ENCODE measurements around the gene THSD7A.

THSD7A gene

DNA sequence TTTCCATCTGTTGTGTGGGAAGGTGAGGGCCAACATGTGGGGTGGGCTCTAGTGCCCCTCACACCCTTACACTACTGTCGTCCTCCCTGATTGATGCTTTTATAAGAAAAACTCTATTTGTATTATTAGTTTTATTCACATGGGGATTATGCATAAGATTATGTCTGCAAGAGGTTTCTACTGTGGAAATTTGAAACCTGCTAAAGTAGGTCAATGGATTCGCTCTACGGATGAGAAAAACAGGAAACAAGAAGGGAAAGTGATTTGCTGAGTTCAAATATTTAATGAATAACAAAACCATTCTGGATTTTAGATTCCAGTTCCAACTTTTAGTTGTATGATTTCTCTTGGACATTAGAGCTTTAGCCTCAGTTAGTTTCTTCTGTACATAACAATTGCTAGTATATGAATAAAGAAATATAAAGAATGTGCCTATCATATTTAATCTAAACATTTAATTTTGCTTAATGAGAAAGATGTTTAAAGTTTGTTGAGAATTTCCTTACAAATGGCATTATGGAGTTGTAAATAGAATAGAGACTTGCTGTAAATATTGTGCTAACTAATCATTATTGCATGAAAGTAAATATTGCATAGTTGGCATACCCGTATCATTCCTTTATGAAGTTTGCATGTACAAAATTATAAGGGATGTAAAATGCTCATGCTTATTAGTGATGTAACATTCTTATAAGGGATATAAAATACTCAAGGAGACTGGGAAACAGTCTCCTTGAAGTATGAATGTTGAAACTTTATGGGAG lies 193.8 kb downstream of the THSD7A start:
- DNase-seq (ENCODE audit: low spot score): no peak

GRCh38 chr7:11636274-11636673 lies 195.7 kb downstream of the THSD7A start:
- no peak for DNase-seq (ENCODE audit: low spot score)

- no peak for DNase-seq (ENCODE audit: low spot score)
Observed at GRCh38 chr7:11633310-11633709, 198.7 kb downstream of the THSD7A start.

DNA sequence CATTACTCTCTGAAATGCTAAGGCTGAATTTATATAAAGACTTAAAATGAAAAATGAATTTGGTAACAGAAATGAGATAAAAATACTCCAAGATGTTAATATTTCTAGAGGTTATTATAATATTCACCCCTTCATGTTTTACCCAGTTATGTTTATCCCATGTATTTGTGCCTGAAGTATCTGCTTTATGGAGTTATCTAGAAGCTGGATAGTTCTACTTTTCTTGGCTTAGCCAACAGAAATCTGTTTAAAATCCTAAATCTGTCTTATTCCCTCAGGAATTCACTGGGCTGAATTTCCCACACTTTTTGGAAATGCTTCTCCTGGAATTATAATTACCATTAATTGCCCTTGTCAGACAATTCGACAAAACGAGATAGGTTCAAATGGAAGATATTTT lies 201.6 kb downstream of the THSD7A start:
- no peak for DNase-seq (ENCODE audit: low spot score)

DNA sequence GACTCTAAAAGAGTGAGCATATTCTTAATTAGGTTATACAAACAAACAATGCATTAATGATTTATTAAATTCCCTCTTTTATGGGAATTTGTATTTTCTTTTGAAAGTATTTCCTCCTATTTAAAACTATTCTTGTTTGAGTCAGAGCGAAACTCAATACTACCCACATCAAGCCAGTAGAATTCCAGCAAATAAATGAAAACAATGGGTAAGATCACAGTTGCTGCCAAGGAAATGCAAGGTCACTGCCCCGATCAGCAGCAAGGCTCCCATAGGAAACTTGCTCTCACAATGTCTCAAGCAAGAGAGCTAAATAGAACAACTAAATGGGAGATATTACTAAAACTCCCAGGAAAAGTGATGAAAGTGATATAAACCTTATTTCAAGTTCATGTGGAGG lies 206.3 kb downstream of the THSD7A start:
- no peak for DNase-seq (ENCODE audit: low spot score)

GRCh38 chr7:11623093-11623678 lies 208.8 kb downstream of the THSD7A start:
- no peak for DNase-seq (ENCODE audit: low spot score)

DNA sequence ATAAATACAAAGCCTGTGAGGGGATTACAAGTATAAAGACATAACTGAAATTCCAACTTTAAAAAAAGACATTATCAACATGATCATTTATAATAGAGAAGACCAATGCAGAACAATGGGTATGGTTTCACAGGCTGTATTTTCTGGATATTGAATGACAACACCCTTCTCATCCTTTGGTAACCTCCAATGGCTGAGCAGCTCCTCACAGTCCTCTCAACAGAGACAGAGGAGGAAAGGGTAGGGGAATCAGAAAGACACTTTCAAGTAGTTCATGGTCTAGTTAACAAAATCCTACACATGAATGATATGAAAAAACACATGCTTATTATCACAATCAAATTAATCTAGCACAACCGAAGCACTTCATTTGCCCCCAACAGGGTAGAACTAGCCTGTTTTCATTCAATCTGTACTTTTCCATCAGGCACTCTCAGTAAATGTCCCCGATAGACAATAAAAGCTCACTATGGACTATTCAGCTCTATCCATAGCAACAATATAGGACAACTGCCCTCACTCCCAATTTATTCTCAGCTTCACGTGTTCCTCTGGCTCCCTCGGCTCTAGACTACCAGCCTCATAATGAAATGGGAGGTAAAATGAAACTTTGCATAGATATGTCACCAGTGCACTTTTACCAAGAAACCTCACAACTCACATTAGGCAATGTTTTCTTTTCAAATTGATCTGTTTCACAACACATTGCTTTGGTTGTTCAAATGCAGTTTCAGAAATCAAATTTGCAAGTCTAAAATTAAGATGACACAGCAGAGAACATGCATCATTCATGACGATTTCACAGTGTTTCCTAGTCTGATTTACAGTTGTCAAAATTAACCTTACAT lies 211.4 kb downstream of the THSD7A start:
- no peak for DNase-seq (ENCODE audit: low spot score)

GRCh38 chr7:11616466-11616865 lies 215.5 kb downstream of the THSD7A start:
- no peak for DNase-seq (ENCODE audit: low spot score)

GRCh38 chr7:11615174-11615573 lies 216.8 kb downstream of the THSD7A start:
- DNase-seq (ENCODE audit: low spot score): no peak

DNA sequence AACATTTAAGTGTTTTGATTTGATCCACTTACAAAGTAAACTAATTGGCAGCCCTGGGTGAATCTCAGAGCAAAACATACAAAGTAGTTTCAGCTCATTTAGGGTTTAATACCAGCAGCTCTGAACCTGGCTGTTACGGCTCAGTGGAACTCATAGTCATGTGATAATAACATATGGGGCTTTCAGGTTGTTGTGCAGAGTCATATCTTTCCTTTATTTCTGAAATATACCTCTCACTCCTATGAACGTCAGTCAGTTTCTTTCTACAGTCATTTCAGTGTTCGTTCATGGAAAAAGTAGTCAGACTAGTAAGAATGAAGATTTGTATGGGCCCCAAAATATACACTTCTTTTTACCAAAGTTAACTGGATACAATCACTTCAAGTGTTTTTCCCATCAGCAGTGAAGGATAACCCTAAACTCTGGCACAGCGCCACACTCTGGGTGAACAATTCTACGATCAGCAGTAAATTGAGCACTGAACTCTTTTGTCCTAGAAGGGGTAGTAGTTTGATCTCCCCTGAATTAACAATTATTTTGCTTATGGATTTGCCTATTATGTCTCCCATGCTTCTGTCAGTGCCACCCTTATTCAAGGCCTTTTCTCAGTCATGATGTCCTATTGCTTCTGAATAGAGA lies 218.6 kb downstream of the THSD7A start:
- peak; percentile 28 for DNase-seq (ENCODE audit: low spot score)

GRCh38 chr7:11612737-11613136 lies 219.3 kb downstream of the THSD7A start:
- DNase-seq (ENCODE audit: low spot score): no peak

DNA sequence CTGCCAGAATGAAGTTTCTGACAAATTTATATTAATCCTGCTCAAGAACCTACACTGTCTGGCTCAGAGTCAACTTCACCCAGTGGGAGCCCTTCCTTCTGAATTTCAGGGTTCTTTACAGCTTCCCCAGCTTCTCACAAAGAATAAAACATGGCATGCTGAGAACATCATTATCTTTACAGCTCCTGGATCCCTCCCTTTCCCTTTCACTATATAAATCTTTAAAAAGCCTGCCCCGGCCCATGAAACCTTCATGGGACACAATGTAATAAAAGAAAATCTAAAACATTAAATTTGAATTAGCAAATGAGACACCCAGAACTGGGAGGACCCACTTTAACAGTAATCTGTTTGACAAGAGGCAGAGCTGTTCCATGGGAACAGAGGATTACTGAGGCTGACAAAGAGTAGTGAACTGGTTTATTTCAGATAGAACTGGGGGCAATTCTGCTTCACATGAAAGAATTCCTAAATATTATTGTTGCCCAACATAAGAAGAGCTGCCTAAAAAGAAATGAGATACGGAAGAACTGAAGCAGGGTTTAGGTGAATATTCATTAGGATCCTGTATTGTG lies 222.8 kb downstream of the THSD7A start:
- DNase-seq (ENCODE audit: low spot score): no peak

DNA sequence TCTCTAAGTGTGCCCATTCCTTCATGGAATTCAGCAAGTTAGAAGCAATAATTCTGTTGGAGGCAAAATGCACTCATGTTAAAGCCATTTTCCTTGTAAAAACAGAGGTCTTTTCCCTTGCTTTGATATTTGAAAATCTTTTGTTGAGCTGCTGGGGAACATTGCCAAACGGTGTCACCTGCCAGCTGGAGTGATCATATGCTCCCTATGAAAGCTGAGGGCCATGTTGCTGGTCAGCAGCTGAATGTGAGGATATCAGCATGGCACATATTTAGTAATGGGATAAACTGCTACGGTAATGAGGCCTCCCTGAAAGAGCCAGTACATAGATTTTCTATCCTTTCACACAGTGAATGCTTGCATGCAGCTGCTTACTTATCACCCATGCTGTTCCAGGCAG lies 224.3 kb downstream of the THSD7A start:
- DNase-seq (ENCODE audit: low spot score): no peak

DNA sequence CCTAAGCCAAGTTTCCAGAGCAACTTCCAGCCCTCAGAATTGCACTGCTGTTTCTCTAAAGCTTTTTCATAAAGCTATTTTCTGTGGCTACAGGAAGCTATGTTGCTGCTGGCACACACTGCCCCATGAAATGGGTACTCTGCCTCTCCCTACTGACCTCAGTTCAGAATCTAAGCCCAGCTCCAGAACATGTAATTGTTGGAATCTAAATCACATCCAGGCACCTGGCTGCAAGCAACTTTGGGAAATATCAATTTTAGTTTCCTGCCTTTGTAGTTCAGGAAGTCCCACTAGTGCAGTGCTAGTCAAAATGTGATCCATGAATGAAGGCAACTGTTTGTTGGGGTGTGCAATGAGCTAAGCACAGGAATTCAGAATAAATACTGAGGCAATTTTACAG lies 226.2 kb downstream of the THSD7A start:
- DNase-seq (ENCODE audit: low spot score): no peak

- no peak for DNase-seq (ENCODE audit: low spot score)
Observed at GRCh38 chr7:11604505-11604904, 227.5 kb downstream of the THSD7A start.

DNA sequence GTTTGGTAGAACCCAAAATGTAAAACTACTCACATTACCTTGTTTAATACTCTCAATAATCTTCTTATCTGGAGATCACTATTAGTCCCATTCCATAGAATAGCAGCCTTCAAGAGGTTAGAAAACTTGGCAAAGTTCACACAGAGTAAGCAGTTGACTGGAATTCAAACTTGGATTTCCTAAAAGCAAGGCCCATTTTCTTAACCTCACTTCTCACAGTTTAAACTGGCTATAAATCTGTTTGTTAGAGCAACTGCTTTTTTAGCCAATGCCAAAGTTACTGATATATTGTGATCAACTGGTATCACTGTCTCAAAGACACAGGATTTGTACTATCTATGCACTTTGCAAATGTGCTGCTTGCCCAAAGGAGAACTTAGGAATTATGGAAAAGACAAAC lies 230.2 kb downstream of the THSD7A start:
- no peak for DNase-seq (ENCODE audit: low spot score)

- DNase-seq (ENCODE audit: low spot score): no peak
Observed at GRCh38 chr7:11593322-11593721, 238.7 kb downstream of the THSD7A start.

- DNase-seq (ENCODE audit: low spot score): no peak
Observed at GRCh38 chr7:11592699-11593098, 239.3 kb downstream of the THSD7A start.

DNA sequence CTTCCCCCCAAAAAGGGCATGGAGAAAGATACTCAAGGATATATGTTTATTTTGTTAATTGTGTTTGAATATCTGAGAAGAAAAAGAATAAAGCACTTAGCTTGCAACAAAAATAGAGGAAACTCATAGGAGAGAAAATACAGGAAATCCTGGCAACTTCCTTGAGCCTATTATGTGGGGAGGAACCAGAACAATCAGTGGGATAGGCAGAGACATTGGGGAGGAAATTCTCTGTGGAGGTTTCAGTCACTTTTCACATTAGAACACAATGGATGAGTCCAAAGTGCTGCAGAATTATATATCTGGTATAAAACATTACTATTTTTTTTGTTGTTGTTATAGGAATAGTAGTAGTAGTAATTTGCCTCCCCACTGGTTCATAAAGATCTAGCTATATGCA lies 240.1 kb downstream of the THSD7A start:
- DNase-seq (ENCODE audit: low spot score): no peak

DNA sequence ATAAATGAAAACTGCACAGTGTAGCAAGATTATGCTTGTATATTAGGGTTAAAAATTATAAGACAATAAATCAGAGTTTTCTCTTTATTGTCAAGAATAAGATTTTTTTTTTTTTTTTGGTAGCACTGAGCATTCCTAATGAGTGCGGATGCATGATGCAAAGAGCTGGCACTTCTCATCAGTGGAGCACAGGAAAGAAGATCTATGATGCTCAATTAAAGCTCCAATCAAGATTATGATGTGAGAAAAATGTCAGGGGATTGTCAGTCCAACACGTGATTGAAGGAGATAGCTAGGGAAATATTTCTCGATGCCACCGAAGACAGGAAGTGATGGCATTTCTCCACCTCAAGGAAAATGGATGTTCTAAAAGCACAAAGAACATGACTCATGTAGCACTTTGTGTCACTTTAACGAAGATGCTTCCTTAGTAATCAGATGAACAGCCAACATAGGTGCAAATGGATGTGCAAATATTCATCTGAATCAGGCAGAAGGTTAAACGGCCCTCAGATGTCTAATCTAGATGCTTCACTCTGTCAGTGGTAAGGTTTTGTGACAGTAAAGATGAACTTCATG lies 240.9 kb downstream of the THSD7A start:
- no peak for DNase-seq (ENCODE audit: low spot score)

DNA sequence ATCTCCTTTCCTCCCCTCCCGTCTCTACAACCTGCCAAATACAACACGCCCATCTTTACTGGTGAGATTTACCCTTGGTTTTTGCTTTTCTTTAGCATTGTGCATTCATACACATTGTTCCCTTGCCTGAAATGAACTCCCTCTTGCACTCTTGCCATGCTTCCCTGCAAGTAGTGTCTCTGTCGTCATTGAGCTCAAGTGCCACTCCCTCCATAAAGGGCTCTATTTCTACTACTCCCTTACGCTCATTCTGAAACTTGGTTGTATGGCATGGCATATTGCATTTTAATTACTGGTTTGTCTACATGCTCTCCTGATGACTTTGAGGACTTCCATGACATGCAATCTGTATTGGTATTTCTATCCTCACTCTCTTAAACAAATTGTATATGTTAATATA lies 242.7 kb downstream of the THSD7A start:
- no peak for DNase-seq (ENCODE audit: low spot score)

DNA sequence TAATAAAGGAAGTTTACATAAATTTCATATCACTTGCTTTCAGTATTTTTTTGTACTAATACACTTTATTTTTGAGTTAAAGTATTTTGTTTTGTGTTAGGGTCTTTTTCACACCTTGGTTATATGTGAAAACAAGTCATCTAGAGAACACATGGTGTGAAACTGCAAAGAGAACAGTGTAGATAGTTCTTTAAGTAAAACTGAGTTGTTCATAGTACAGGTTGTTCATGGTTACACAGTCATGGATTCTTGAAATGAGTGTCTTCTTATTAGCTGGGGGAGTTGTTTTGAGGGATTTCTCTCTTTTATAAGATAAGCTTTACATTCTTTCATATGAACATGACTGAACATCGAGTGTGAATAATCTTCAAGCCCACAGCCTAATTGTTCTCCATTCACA lies 244.2 kb downstream of the THSD7A start:
- no peak for DNase-seq (ENCODE audit: low spot score)
